Right renal pelvis (tissue), 4 donors: Measurements from ENCODE around the gene TBC1D3B. TPM values are rescaled to one million over a fixed set of nuclear protein-coding genes. Genes with fewer than 3 reads are reported as not detected.
"Not testable (repeated sequence)": the region's sequence is repeated elsewhere in the genome, so short reads cannot be mapped to it uniquely, and the experiment has no call there.

ENCODE experiments used
- DNase-seq, 4 donors: peaks; one replicate each; pipeline ENCODE4 v3.0.0-alpha.2; 2013; ENCODE audit warnings: low read depth in 4 of 4, low spot score in 3 of 4, missing footprints in 1 of 4
- polyA plus RNA-seq, 4 donors: library from polyadenylated mRNA; unstranded; fragments of 120-200 nt; gene quantifications; one replicate each; pipeline ENCODE4 v1.2.1, GENCODE V29; 2013; ENCODE audit not compliant: insufficient read length in 4 of 4

TBC1D3B gene
- polyA plus RNA-seq, 4 donors: 3.6 to 8.5 (median 6.5) TPM

- peak in 1 of 4 donors; percentile 37 for DNase-seq
Observed at GRCh38 chr17:36182176-36183000, 6.0 kb upstream of the TBC1D3B start.

- DNase-seq: not testable (repeated sequence)
Observed at GRCh38 chr17:36181446-36182175, 5.2 kb upstream of the TBC1D3B start.

GRCh38 chr17:36168836-36169235 lies 7.6 kb downstream of the TBC1D3B start:
- DNase-seq: not testable (repeated sequence)

GRCh38 chr17:36153895-36154610 lies 22.4 kb downstream of the TBC1D3B start:
- DNase-seq: no peak

GRCh38 chr17:36152639-36153120 lies 23.8 kb downstream of the TBC1D3B start:
- DNase-seq: no peak

GRCh38 chr17:36151891-36152638 lies 24.4 kb downstream of the TBC1D3B start:
- DNase-seq: no peak

- DNase-seq: no peak
Observed at GRCh38 chr17:36149296-36149820, 27.1 kb downstream of the TBC1D3B start.

GRCh38 chr17:36148559-36149295 lies 27.7 kb downstream of the TBC1D3B start:
- DNase-seq: peak; percentile 33 to 54 (median 42)

- DNase-seq: no peak
Observed at GRCh38 chr17:36147601-36148000, 28.8 kb downstream of the TBC1D3B start.

- no peak for DNase-seq
Observed at GRCh38 chr17:36144981-36145729, 31.3 kb downstream of the TBC1D3B start.

- no peak for DNase-seq
Observed at GRCh38 chr17:36144014-36144413, 32.4 kb downstream of the TBC1D3B start.

- no peak for DNase-seq
Observed at GRCh38 chr17:36142806-36143205, 33.6 kb downstream of the TBC1D3B start.

GRCh38 chr17:36142235-36142634 lies 34.2 kb downstream of the TBC1D3B start:
- DNase-seq: no peak

GRCh38 chr17:36136439-36136838 lies 40.0 kb downstream of the TBC1D3B start:
- no peak for DNase-seq

- no peak for DNase-seq
Observed at GRCh38 chr17:36136036-36136435, 40.4 kb downstream of the TBC1D3B start.

- DNase-seq: no peak
Observed at GRCh38 chr17:36135465-36135864, 41.0 kb downstream of the TBC1D3B start.

- peak in 3 of 4 donors; percentile 36 to 54 (median 49) for DNase-seq
Observed at GRCh38 chr17:36133602-36134236, 42.7 kb downstream of the TBC1D3B start.

GRCh38 chr17:36132421-36132831 lies 44.0 kb downstream of the TBC1D3B start:
- DNase-seq: peak in 1 of 4 donors; percentile 22
